OCI-LY1 (cell line): Measurements from ENCODE around the gene PNLDC1.

Experiments used
- H2AFZ ChIP-seq: fragments of 200-600 bp; sonication (generic), shearing (Covaris generic); 2 replicates; pipeline ENCODE4 v1.6.0; 2014; ENCODE audit warnings: antibody characterized with exemption, mild to moderate bottlenecking, low read length
- H3F3A ChIP-seq: fragments of 200-600 bp; sonication (generic), shearing (Covaris generic); 2 replicates; pipeline ENCODE4 v1.6.0; 2014; ENCODE audit warnings: mild to moderate bottlenecking, antibody characterized with exemption, low read length, moderate library complexity; ENCODE audit not compliant: insufficient read depth
- H3K27ac ChIP-seq: fragments of 200-600 bp; sonication (generic); 2 replicates; pipeline ENCODE4 v1.5.1; 2014; ENCODE audit warnings: low read length, mixed run types, mild to moderate bottlenecking, low read depth; ENCODE audit not compliant: poor library complexity, severe bottlenecking
- H3K27me3 ChIP-seq: fragments of 200-600 bp; sonication (generic); 2 replicates; pipeline ENCODE4 v1.6.0; 2014; ENCODE audit warnings: antibody characterized with exemption, mild to moderate bottlenecking, low read length, moderate library complexity; ENCODE audit not compliant: insufficient read depth
- H3K36me3 ChIP-seq: fragments of 200-600 bp; sonication (generic); 2 replicates; pipeline ENCODE4 v1.6.1; 2014; ENCODE audit warnings: mild to moderate bottlenecking, antibody characterized with exemption, low read length, moderate library complexity, mixed read lengths; ENCODE audit not compliant: insufficient read depth
- H3K4me1 ChIP-seq: fragments of 200-600 bp; sonication (generic); 2 replicates; pipeline ENCODE4 v1.5.1; 2014; ENCODE audit warnings: mild to moderate bottlenecking, low read length, moderate library complexity; ENCODE audit not compliant: insufficient read depth, severe bottlenecking
- H3K4me2 ChIP-seq: fragments of 200-600 bp; sonication (generic), shearing (Covaris generic); 2 replicates; pipeline ENCODE4 v1.6.1; 2014; ENCODE audit warnings: low read length
- H3K4me3 ChIP-seq: fragments of 200-600 bp; sonication (generic); 2 replicates; pipeline ENCODE4 v1.5.1; 2014; ENCODE audit warnings: low read length, low read depth, mild to moderate bottlenecking, mixed read lengths; ENCODE audit not compliant: poor library complexity, severe bottlenecking
- H3K79me2 ChIP-seq: fragments of 200-600 bp; shearing (Covaris generic); 2 replicates; pipeline ENCODE4 v1.6.1; 2016; ENCODE audit warnings: mixed run types, low read length, mixed read lengths; ENCODE audit not compliant: insufficient read depth
- H3K9ac ChIP-seq: fragments of 200-600 bp; sonication (generic), shearing (Covaris generic); 2 replicates; pipeline ENCODE4 v1.6.1; 2014; ENCODE audit warnings: mild to moderate bottlenecking, low read length, mixed read lengths
- H3K9me2 ChIP-seq: fragments of 200-600 bp; sonication (generic), shearing (Covaris generic); 2 replicates; pipeline ENCODE4 v1.6.1; 2014; ENCODE audit warnings: low read depth, mild to moderate bottlenecking, low read length, mixed read lengths
- H3K9me3 ChIP-seq: fragments of 200-600 bp; shearing (Covaris generic); 2 replicates; pipeline ENCODE4 v1.6.1; 2014; ENCODE audit warnings: low read length, mixed read lengths
- H4K20me1 ChIP-seq: fragments of 200-600 bp; sonication (generic), shearing (Covaris generic); 2 replicates; pipeline ENCODE4 v1.6.0; 2016; ENCODE audit warnings: mild to moderate bottlenecking, low read length; ENCODE audit not compliant: insufficient read depth
- CTCF ChIP-seq: fragments of 200-600 bp; sonication (generic), shearing (Covaris generic); IDR thresholded peaks from 2 replicates; pipeline ENCODE4 v1.5.1; 2017; ENCODE audit warnings: mild to moderate bottlenecking, antibody characterized with exemption, low read length, moderate library complexity, mixed read lengths
- EZH2 ChIP-seq: fragments of 200-600 bp; sonication (generic), shearing (Covaris generic); IDR thresholded peaks from 2 replicates; pipeline ENCODE4 v1.8.0; 2017; ENCODE audit warnings: borderline replicate concordance, mixed run types, mild to moderate bottlenecking, antibody characterized with exemption, low read length, moderate library complexity, mixed read lengths

PNLDC1 gene

GRCh38 chr6:159831373-159831679 is 31.2 kb downstream of the PNLDC1 start:
- Histone ChIP-seq H3K9me2 (no peaks in the 10 kb centered on the region), H3K9me3 (no peaks in the 10 kb centered on the region), H3K4me2 (no peak overlapping the region), H3K36me3 (no peaks in the 10 kb centered on the region), H3F3A (no peaks in the 10 kb centered on the region), H3K4me1 (no peaks in the 10 kb centered on the region), H4K20me1 (no peaks in the 10 kb centered on the region), H3K9ac (no peak overlapping the region), H3K4me3 (no peak overlapping the region), H3K27me3 (no peaks in the 10 kb centered on the region), H3K27ac (no peak overlapping the region), H3K79me2 (no peaks in the 10 kb centered on the region), H2AFZ (no peak overlapping the region)
- TF ChIP-seq EZH2 = no peak
- TF ChIP-seq CTCF = no peak

- Histone ChIP-seq H3K4me3 (no peak overlapping the region), H2AFZ (no peak overlapping the region), H3K4me1 (no peaks in the 10 kb centered on the region), H3K79me2 (no peaks in the 10 kb centered on the region), H3K9ac (no peak overlapping the region), H3K9me3 (no peaks in the 10 kb centered on the region), H3K4me2 (no peak overlapping the region), H3K36me3 (no peaks in the 10 kb centered on the region), H3K9me2 (no peaks in the 10 kb centered on the region), H3F3A (no peaks in the 10 kb centered on the region), H3K27me3 (no peaks in the 10 kb centered on the region), H4K20me1 (no peaks in the 10 kb centered on the region), H3K27ac (no peak overlapping the region)
- TF ChIP-seq EZH2 = no peak
- no peak for TF ChIP-seq CTCF
These were observed 32.9 kb downstream of the PNLDC1 start for GRCh38 chr6:159832946-159833345.

GRCh38 chr6:159833556-159833955 is 33.5 kb downstream of the PNLDC1 start:
- H3K9me3 ChIP-seq = no peaks in the 10 kb centered on the region
- no peak for TF ChIP-seq EZH2
- no peak for TF ChIP-seq CTCF
- no peak overlapping the region for H3K4me3 ChIP-seq
- H3K27ac ChIP-seq = no peak overlapping the region
- no peaks in the 10 kb centered on the region for H3F3A ChIP-seq
- no peak overlapping the region for H3K9ac ChIP-seq
- H3K9me2 ChIP-seq = no peaks in the 10 kb centered on the region
- no peaks in the 10 kb centered on the region for H4K20me1 ChIP-seq
- H2AFZ ChIP-seq = no peak overlapping the region
- no peaks in the 10 kb centered on the region for H3K27me3 ChIP-seq
- H3K4me2 ChIP-seq = no peak overlapping the region
- no peaks in the 10 kb centered on the region for H3K36me3 ChIP-seq
- H3K4me1 ChIP-seq = no peaks in the 10 kb centered on the region
- H3K79me2 ChIP-seq = no peaks in the 10 kb centered on the region
